ENCODE measurements around the gene PDAP1. TPM values are rescaled to one million over a fixed set of nuclear protein-coding genes. Genes with fewer than 3 reads are reported as not detected.

The PDAP1 gene
- total and polyA plus RNA-seq, 9 of the 15 experiments (the other 6 are each of a cell fraction or from before 2014, with no cell fraction given), result 10.2 to 315 (median 129) TPM

DNA sequence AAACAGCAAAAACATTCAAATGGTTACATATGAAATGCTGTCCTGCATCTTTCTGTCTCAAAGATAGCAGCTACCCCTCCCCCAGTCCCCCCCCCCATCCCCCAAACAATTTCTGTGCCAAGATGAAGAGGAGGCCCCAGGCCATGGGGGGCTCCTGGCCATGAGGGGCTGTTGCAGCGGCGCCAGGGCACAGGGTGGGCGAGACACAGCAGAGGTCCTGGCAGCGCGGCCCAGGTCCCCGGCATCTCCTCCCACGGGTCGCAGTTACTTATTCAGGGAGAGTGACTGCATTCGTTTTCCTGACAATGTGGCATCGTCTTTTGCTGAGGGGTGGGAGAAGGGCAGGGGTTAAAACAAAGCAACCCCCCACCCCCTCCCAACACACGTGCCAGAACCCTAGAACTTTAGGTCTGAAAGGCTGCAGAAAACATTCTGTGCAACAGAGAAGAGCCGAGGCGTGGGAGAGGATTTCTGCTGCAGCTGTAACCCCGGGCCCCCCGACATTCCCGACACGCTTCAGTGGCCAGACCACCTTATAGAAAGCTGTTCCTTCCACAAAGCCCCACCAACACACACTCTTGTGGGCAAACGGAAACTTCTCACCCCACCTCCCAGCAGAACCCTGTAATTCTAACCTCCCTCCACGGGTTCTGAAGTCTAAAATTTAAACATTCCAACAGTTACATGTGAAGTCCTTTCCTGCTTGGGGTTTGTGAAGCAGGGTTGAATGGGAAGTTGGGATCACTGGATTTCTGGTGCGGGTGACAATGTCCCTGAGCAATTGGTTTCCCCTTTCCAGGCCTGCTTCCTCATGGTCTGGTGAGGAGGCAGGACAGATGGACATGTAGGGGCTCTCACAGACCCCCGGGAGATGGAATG lies 11.7 kb downstream of the PDAP1 start (continued):
- TF ChIP-seq, protein P1, sequence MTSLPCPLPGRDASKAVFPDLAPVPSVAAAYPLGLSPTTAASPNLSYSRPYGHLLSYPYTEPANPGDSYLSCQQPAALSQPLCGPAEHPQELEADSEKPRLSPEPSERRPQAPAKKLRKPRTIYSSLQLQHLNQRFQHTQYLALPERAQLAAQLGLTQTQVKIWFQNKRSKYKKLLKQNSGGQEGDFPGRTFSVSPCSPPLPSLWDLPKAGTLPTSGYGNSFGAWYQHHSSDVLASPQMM (CRISPR knock-in tag; IDR thresholded peaks at IDR 0.05), result no peak
- TF ChIP-seq POLR2A (conservative IDR thresholded peaks at IDR 0.05) (peak; percentile 72), ZNF41 (CRISPR knock-in tag; conservative IDR thresholded peaks at IDR 0.05) (no peak), JUND (IDR thresholded peaks at IDR 0.05; ENCODE audit: borderline replicate concordance, low read depth, low read length) (no peak), JUND (tag; IDR thresholded peaks at IDR 0.05; ENCODE audit: borderline replicate concordance, low read depth, low read length) (no peak), POLR2AphosphoS2 (IDR thresholded peaks at IDR 0.05; ENCODE audit: low read length) (peak; percentile 35; the same call in 1 of the 2 replicates)

DNA sequence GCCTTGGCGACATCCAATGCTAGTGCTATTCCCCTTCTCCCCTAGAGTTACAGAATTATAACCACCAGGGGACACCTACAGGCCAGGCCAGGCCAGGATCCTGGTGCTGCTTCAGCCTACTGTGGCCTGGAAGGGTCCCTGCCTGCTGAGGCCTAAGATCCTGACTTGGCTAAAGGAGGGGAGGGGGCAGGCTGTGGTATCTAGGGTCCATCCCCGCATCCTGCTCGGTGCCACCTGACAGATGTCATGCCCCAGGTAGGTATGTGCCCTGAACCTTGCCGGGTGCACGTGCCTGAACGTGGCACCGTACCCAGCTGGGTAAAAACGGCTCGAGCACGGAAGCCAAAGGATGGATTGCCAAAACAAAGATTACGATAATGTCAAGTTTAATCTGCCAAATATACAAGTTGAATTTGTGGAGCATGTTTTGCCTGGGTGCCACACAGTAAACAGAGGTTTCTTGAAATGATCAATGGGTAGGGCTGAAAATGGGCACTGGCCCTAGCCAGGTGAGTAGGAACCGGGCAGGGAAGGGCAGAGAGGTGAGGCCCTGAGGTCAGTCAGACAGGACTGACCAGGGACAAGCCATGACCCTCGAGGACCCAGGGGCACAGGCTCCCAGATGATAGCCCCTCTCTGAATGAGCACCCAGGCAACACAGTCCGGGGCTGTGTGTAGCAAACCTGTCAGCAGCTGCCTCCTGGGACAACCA lies 12.6 kb downstream of the PDAP1 start:
- Histone ChIP-seq H3K9me1 (ENCODE audit: control insufficient read depth, insufficient read depth, low read length) (no peaks in the 10 kb centered on the region), H3K4me1 (replicated peaks in 1 of 2; ENCODE audit: control insufficient read depth in 2 of 2, insufficient read depth in 2 of 2, low read length in 2 of 2) (peaks cover 0 to 32% of the 10 kb centered on the region in 2 experiments; a peak in 2 of 5 replicates), H3K9ac (ENCODE audit: insufficient read depth in 1 of 2, low read depth in 2 of 2, low read length in 2 of 2) (peak overlapping the region in 1 of 2 experiments; percentile 65; a peak in 2 of 4 replicates), H3K79me2 (ENCODE audit: control insufficient read depth, insufficient read depth, low read length) (no peaks in the 10 kb centered on the region), H3K27ac (ENCODE audit: extremely low read depth, low read depth, low read length) (no peak overlapping the region), H3K4me3 (no peak overlapping the region), H3K27me3 (ENCODE audit: control insufficient read depth in 2 of 2, insufficient read depth in 2 of 2, low read length in 2 of 2) (no peaks in the 10 kb centered on the region), H4K20me1 (replicated peaks; ENCODE audit: control insufficient read depth, insufficient read depth, low read length) (peaks cover 28% of the 10 kb centered on the region; the same call in 1 of the 2 replicates), H2AFZ (ENCODE audit: low read depth, low read length) (no peak overlapping the region), H3K9me3 (replicated peaks; ENCODE audit: control insufficient read depth, insufficient read depth, low read depth, low read length) (no peaks in the 10 kb centered on the region), H3K36me3 (ENCODE audit: control insufficient read depth, insufficient read depth, low read length) (peaks cover 96% of the 10 kb centered on the region), H3K4me2 (ENCODE audit: insufficient read depth, low read length) (no peak overlapping the region)
- ATAC-seq (peak; percentile 9; the same call in 1 of the 3 replicates), FAIRE-seq (no peak), DNase-seq (ENCODE audit: extremely low read depth in 1 of 4, low spot score in 3 of 4) (no peak)
- TSS peak; percentile 92 for BruUV-seq (replicated peaks)
- POLR2A ChIA-PET, result interaction anchor here (0.6 to 4.7 kb wide), 4 partner anchors 9 to 224 kb away, joined by 3 to 35 read pairs (median 5); partner anchors contain the start of genes BUD31 and PDAP1
- intact Hi-C loops (cut with micrococcal nuclease) (no loop called here), in situ Hi-C loops (cut with MboI) (no loop called here)
- 92% methylated on average over 14 of the region's 14 CpGs for WGBS (ENCODE audit: insufficient coverage, low coverage, missing lambda C conversion rate)
- CTCF ChIA-PET (ENCODE audit: low intra/inter-chr PET ratio), result no interaction called here
- TF ChIP-seq RBFOX2 (IDR thresholded peaks at IDR 0.05; ENCODE audit: low read depth, low read length) (peak; percentile 59), LARP7 (IDR thresholded peaks at IDR 0.05) (no peak), RNF2 (IDR thresholded peaks at IDR 0.05) (no peak), TCF7 (IDR thresholded peaks at IDR 0.05; ENCODE audit: borderline replicate concordance) (no peak), MAFK (IDR thresholded peaks at IDR 0.05; ENCODE audit: low read length) (no peak), POLR2AphosphoS2 (IDR thresholded peaks at IDR 0.05; ENCODE audit: low read length) (peak; percentile 82; the same call in 1 of the 2 replicates), SMAD3 (CRISPR knock-in tag; conservative IDR thresholded peaks at IDR 0.05) (no peak), ZNF175 (CRISPR knock-in tag; IDR thresholded peaks at IDR 0.05; ENCODE audit: low read depth) (no peak), POLR2G (IDR thresholded peaks at IDR 0.05; ENCODE audit: low read depth, low read length) (peak; percentile 71), POLR2A (conservative IDR thresholded peaks at IDR 0.05) (peak; percentile 76), SIRT6 (IDR thresholded peaks at IDR 0.05; ENCODE audit: low read depth, low read length) (no peak)
- TF ChIP-seq, protein P2, sequence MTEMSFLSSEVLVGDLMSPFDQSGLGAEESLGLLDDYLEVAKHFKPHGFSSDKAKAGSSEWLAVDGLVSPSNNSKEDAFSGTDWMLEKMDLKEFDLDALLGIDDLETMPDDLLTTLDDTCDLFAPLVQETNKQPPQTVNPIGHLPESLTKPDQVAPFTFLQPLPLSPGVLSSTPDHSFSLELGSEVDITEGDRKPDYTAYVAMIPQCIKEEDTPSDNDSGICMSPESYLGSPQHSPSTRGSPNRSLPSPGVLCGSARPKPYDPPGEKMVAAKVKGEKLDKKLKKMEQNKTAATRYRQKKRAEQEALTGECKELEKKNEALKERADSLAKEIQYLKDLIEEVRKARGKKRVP (CRISPR knock-in tag; IDR thresholded peaks at IDR 0.05), result 0 out of 2 replicates have a peak, but pooled peaks have one; percentile 10
- TF ChIP-seq, protein P3, sequence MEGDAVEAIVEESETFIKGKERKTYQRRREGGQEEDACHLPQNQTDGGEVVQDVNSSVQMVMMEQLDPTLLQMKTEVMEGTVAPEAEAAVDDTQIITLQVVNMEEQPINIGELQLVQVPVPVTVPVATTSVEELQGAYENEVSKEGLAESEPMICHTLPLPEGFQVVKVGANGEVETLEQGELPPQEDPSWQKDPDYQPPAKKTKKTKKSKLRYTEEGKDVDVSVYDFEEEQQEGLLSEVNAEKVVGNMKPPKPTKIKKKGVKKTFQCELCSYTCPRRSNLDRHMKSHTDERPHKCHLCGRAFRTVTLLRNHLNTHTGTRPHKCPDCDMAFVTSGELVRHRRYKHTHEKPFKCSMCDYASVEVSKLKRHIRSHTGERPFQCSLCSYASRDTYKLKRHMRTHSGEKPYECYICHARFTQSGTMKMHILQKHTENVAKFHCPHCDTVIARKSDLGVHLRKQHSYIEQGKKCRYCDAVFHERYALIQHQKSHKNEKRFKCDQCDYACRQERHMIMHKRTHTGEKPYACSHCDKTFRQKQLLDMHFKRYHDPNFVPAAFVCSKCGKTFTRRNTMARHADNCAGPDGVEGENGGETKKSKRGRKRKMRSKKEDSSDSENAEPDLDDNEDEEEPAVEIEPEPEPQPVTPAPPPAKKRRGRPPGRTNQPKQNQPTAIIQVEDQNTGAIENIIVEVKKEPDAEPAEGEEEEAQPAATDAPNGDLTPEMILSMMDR (IDR thresholded peaks at IDR 0.05 in 2 of 3, conservative IDR thresholded peaks at IDR 0.05 in 1 of 3; ENCODE audit: insufficient read depth in 2 of 3, low read depth in 1 of 3, low read length in 3 of 3), result peak; percentile 12 to 27 (median 24); a peak in 3 of 6 replicates

All from K562 (cell line).